C4-2B (cell line): ENCODE measurements around the gene LRRC32.

Experiments
- ZFX ChIP-seq: fragments of 450-650 bp; IDR thresholded peaks from 2 replicates; pipeline ENCODE4 v1.6.1; 2017
- TF ChIP-seq, protein P1 (sequence below): fragments of 450-650 bp; conservative IDR thresholded peaks from 2 replicates; pipeline ENCODE4 v1.5.1; 2017; ENCODE audit warnings: mild to moderate bottlenecking

GRCh38 chr11:76669901-76670484, 554 bp downstream of the LRRC32 start:
- TF ChIP-seq, protein P1, sequence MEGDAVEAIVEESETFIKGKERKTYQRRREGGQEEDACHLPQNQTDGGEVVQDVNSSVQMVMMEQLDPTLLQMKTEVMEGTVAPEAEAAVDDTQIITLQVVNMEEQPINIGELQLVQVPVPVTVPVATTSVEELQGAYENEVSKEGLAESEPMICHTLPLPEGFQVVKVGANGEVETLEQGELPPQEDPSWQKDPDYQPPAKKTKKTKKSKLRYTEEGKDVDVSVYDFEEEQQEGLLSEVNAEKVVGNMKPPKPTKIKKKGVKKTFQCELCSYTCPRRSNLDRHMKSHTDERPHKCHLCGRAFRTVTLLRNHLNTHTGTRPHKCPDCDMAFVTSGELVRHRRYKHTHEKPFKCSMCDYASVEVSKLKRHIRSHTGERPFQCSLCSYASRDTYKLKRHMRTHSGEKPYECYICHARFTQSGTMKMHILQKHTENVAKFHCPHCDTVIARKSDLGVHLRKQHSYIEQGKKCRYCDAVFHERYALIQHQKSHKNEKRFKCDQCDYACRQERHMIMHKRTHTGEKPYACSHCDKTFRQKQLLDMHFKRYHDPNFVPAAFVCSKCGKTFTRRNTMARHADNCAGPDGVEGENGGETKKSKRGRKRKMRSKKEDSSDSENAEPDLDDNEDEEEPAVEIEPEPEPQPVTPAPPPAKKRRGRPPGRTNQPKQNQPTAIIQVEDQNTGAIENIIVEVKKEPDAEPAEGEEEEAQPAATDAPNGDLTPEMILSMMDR = no peak
- TF ChIP-seq ZFX = no peak
